Measurements from ENCODE around the gene CPLANE2.

The CPLANE2 gene

DNA sequence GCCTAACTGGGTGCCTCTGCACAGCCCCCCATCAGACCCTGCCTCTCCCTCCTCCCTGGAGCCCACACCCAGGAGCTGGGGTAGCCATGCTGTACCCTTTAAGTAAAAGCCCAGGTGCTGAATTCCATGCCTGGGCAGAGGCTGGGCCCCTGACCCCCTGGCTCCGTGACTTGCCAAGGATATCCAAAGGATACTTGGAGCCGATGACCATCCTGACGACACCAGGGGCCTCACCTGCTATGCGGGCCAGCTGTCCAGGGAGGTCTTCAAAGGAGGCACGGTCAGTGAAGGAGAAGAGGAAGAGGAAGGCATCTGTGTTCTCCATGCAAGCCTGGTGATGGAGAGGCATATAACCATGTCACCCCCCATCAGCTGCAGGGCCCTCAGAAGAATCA is 4.7 kb downstream of the CPLANE2 start:
- TF ChIP-seq, protein P1, sequence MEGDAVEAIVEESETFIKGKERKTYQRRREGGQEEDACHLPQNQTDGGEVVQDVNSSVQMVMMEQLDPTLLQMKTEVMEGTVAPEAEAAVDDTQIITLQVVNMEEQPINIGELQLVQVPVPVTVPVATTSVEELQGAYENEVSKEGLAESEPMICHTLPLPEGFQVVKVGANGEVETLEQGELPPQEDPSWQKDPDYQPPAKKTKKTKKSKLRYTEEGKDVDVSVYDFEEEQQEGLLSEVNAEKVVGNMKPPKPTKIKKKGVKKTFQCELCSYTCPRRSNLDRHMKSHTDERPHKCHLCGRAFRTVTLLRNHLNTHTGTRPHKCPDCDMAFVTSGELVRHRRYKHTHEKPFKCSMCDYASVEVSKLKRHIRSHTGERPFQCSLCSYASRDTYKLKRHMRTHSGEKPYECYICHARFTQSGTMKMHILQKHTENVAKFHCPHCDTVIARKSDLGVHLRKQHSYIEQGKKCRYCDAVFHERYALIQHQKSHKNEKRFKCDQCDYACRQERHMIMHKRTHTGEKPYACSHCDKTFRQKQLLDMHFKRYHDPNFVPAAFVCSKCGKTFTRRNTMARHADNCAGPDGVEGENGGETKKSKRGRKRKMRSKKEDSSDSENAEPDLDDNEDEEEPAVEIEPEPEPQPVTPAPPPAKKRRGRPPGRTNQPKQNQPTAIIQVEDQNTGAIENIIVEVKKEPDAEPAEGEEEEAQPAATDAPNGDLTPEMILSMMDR (IDR thresholded peaks at IDR 0.05) = no peak
- no peak overlapping the region for H3K27ac ChIP-seq
- H3K4me2 ChIP-seq (ENCODE audit: low read length) = no peak overlapping the region
- H3K9me3 ChIP-seq (ENCODE audit: control insufficient read depth, low read length) = no peaks in the 10 kb centered on the region
- no peak overlapping the region for H3K4me3 ChIP-seq (ENCODE audit: low read depth, low read length)
- no peaks in the 10 kb centered on the region for H3K79me2 ChIP-seq
- H3K27me3 ChIP-seq (ENCODE audit: control insufficient read depth, insufficient read depth, low read length) = no peaks in the 10 kb centered on the region
- no peak overlapping the region for H2AFZ ChIP-seq
- no peaks in the 10 kb centered on the region for H3K36me3 ChIP-seq (ENCODE audit: control insufficient read depth, insufficient read depth, low read length)
- no peak overlapping the region for H3K9ac ChIP-seq
- no peaks in the 10 kb centered on the region for H3K4me1 ChIP-seq

DNA sequence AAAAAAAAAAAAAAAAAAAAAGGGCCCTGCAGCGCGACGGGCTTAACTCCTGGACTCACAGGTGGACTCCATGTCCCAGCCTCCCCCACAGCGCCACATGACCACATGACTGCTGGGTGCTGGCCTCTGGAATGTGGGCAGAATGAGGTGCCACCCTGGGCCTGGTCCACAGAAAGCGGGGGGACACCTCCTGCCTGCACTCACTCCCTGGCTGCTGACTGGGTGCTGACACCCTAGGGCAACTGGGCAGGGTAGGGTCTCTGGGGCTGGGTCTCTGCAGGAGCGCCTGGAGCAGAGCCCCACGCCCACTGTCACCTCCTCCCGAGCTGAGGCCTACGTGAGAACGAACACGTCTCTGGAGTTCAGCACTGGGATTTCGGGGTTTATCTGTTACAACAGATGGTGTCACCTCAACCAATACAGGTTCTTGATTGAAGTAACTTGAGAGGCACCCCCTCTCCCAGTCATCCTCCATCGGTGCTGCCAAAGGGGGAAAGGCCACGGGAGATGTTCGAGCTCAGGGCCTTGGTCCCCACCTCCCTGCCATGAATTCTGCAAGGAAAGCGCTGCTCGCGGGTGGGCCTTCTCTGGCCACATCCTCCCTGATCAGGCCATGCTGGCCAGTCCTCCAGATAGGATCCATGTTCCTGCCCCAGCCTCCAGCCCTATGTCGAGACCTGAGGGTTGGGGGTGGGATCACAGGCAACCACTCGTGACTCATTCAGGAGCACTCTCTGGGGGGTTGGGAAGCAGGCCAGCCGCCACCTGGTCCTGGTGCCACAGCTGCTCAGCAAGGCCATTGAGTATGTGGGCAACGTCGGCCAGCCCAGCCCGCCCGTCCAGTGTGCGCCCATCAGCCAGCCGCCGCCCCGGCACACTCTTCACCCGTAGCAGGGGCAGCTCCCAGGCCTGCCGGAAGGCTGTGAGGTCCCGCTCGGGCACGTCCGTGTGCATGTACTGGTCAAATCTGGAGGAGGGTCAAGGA is 5.4 kb downstream of the CPLANE2 start:
- no peak overlapping the region for H3K9ac ChIP-seq
- H3K79me2 ChIP-seq = no peaks in the 10 kb centered on the region
- no peak overlapping the region for H3K4me2 ChIP-seq (ENCODE audit: low read length)
- no peak overlapping the region for H3K4me3 ChIP-seq (ENCODE audit: low read depth, low read length)
- no peak overlapping the region for H3K27ac ChIP-seq
- TF ChIP-seq, protein P1 (IDR thresholded peaks at IDR 0.05) = no peak
- no peaks in the 10 kb centered on the region for H3K9me3 ChIP-seq (ENCODE audit: control insufficient read depth, low read length)
- no peaks in the 10 kb centered on the region for H3K27me3 ChIP-seq (ENCODE audit: control insufficient read depth, insufficient read depth, low read length)
- H3K36me3 ChIP-seq (ENCODE audit: control insufficient read depth, insufficient read depth, low read length) = no peaks in the 10 kb centered on the region
- no peaks in the 10 kb centered on the region for H3K4me1 ChIP-seq
- no peak overlapping the region for H2AFZ ChIP-seq

DNA sequence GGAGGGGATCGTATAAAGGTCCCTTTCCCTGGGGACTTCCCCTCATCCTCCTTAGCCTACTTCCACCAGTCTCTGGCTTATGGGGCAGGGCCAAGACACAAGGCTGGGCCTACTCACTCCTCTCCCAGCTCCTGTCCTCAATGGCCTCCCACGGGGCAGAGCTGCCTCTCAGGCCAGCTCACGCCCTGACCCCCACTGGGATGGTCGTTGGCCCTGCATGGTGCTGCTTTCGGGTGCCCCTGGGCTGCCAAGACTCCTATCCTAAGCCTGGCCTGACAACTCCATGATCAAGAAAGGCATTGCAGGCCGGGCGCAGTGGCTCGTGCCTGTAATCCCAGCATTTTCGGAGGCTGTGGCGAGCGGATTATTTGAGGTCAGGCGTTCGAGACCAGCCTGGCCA is 6.2 kb downstream of the CPLANE2 start:
- no peak overlapping the region for H3K4me2 ChIP-seq (ENCODE audit: low read length)
- no peaks in the 10 kb centered on the region for H3K4me1 ChIP-seq
- H3K36me3 ChIP-seq (ENCODE audit: control insufficient read depth, insufficient read depth, low read length) = no peaks in the 10 kb centered on the region
- no peak overlapping the region for H3K4me3 ChIP-seq (ENCODE audit: low read depth, low read length)
- no peak overlapping the region for H3K9ac ChIP-seq
- H3K79me2 ChIP-seq = no peaks in the 10 kb centered on the region
- H3K27ac ChIP-seq = no peak overlapping the region
- no peaks in the 10 kb centered on the region for H3K9me3 ChIP-seq (ENCODE audit: control insufficient read depth, low read length)
- H3K27me3 ChIP-seq (ENCODE audit: control insufficient read depth, insufficient read depth, low read length) = no peaks in the 10 kb centered on the region
- TF ChIP-seq, protein P1 (IDR thresholded peaks at IDR 0.05) = no peak
- no peak overlapping the region for H2AFZ ChIP-seq

DNA sequence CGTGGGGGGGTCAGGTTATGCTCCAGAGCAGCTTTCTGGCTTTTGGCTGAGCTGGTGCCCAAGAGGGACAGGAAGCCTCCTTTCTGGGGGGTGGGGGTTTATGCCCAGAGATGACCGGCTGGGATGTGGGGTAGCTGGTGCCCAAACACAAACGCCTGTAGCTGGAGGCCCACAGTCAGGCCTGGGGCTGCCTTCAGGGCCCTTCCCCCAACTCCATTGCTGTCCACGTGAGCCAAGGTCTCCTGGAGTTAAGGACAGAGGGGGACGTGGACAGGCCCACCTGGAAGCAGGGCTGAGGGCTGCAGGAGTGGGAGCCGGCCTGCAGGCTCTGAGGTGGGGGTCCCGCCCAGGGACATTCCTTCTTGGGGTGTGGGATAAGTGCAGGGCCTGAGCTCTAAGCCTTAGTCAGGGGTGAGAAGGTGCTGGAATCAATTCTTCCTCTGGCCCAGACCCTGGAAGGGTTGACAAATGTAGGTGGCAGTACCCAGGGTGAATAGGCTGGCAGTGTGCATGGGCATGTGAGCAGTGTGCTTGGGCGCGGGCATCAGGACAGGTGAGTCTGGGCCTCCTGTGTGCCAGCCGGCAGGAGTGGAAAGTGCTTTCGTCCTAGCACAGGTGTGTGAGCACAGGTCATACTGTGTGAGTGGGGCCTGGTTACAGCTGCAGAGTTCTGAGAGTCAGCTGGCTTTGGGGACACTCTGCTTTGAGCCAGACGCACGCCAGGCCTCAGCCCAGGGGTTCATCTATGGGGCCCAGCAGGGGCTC is 6.8 kb downstream of the CPLANE2 start:
- H3K79me2 ChIP-seq = no peaks in the 10 kb centered on the region
- H3K27ac ChIP-seq = no peak overlapping the region
- no peaks in the 10 kb centered on the region for H3K27me3 ChIP-seq (ENCODE audit: control insufficient read depth, insufficient read depth, low read length)
- no peaks in the 10 kb centered on the region for H3K4me1 ChIP-seq
- no peak overlapping the region for H3K9ac ChIP-seq
- no peak overlapping the region for H3K4me3 ChIP-seq (ENCODE audit: low read depth, low read length)
- no peak overlapping the region for H3K4me2 ChIP-seq (ENCODE audit: low read length)
- no peaks in the 10 kb centered on the region for H3K9me3 ChIP-seq (ENCODE audit: control insufficient read depth, low read length)
- H2AFZ ChIP-seq = no peak overlapping the region
- no peaks in the 10 kb centered on the region for H3K36me3 ChIP-seq (ENCODE audit: control insufficient read depth, insufficient read depth, low read length)
- TF ChIP-seq, protein P1 (IDR thresholded peaks at IDR 0.05) = no peak

Measured in parathyroid adenoma (tissue), 2 donors.